Right renal cortex interstitium (tissue), 3 donors: ENCODE measurements around the gene KIAA1549. TPM values are rescaled to one million over a fixed set of nuclear protein-coding genes. Genes with fewer than 3 reads are reported as not detected.

Source experiments
- DNase-seq, 3 donors: peaks; one replicate each; pipeline ENCODE4 v3.0.0-alpha.2; 2013; ENCODE audit warnings: low read depth in 3 of 3, low spot score in 2 of 3
- polyA plus RNA-seq, 3 donors: library from polyadenylated mRNA; unstranded; fragments of 120-200 nt; gene quantifications; one replicate each; pipeline ENCODE4 v1.2.1, GENCODE V29; 2013; ENCODE audit not compliant: insufficient read length in 3 of 3

The KIAA1549 gene
- polyA plus RNA-seq, 3 donors: 11.9 to 13.6 (median 12.4) TPM

- DNase-seq: no peak
These were observed 70.2 kb downstream of the KIAA1549 start for GRCh38 chr7:138911007-138911406.

GRCh38 chr7:138907850-138908249 lies 73.3 kb downstream of the KIAA1549 start:
- DNase-seq: no peak

GRCh38 chr7:138907201-138907847 lies 73.9 kb downstream of the KIAA1549 start:
- no peak for DNase-seq

- no peak for DNase-seq
These were observed 77.2 kb downstream of the KIAA1549 start for GRCh38 chr7:138903859-138904435.

- no peak for DNase-seq
These were observed 77.9 kb downstream of the KIAA1549 start for GRCh38 chr7:138903186-138903820.

GRCh38 chr7:138902161-138902560 lies 79.0 kb downstream of the KIAA1549 start:
- DNase-seq: no peak

GRCh38 chr7:138900035-138900828 lies 81.0 kb downstream of the KIAA1549 start:
- DNase-seq: no peak

- DNase-seq: no peak
These were observed 82.4 kb downstream of the KIAA1549 start for GRCh38 chr7:138898802-138899201.

- no peak for DNase-seq
These were observed 82.9 kb downstream of the KIAA1549 start for GRCh38 chr7:138898255-138898654.

GRCh38 chr7:138895679-138896078 lies 85.5 kb downstream of the KIAA1549 start:
- no peak for DNase-seq

GRCh38 chr7:138893258-138893657 lies 87.9 kb downstream of the KIAA1549 start:
- no peak for DNase-seq

GRCh38 chr7:138892812-138893211 lies 88.4 kb downstream of the KIAA1549 start:
- no peak for DNase-seq

- no peak for DNase-seq
These were observed 89.1 kb downstream of the KIAA1549 start for GRCh38 chr7:138892006-138892630.

GRCh38 chr7:138891446-138891810 lies 89.8 kb downstream of the KIAA1549 start:
- DNase-seq: peak in 2 of 3 donors; percentile 40 to 43

GRCh38 chr7:138890499-138891445 lies 90.4 kb downstream of the KIAA1549 start:
- no peak for DNase-seq

- no peak for DNase-seq
These were observed 91.3 kb downstream of the KIAA1549 start for GRCh38 chr7:138889582-138890498.

GRCh38 chr7:138887872-138888656 lies 93.1 kb downstream of the KIAA1549 start:
- no peak for DNase-seq
